Kasumi-1 (cell line): Measurements from ENCODE around the gene ZNF883.
"Not testable (repeated sequence)": the region's sequence is repeated elsewhere in the genome, so short reads cannot be mapped to it uniquely, and the experiment has no call there.

Experiments used
- DNase-seq, 2 experiments: peaks; one replicate each; lab custom pipeline; 2025; lab: John Stamatoyannopoulos, UW

The ZNF883 gene

DNA sequence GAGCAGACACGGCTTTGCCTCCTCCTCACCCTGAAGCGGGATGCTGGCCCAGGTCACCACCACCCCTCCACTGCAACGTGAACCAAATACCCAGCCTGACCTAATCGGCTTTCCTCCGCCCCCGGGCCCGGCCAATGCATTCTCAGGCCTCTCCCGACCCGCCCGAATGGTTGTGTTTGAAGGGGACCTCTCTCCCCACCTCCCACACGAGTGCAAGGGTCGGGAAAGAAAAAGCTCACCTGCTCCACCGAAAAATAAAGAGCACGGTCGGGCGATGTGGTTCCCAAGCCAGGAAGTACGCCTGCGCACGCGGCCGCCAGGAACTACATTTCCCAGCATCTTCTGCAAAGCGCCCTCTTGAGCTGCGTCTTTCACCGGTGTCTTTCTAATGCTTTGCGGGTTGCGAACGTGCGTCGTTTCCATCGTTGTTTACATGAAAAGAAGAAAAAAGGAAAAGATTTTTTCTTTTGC lies at the start of gene ZNF883:
TSS of gene ZNF883 (minus strand) at position 282 of the 471 bp plus-strand sequence.
- DNase-seq, result no peak

DNA sequence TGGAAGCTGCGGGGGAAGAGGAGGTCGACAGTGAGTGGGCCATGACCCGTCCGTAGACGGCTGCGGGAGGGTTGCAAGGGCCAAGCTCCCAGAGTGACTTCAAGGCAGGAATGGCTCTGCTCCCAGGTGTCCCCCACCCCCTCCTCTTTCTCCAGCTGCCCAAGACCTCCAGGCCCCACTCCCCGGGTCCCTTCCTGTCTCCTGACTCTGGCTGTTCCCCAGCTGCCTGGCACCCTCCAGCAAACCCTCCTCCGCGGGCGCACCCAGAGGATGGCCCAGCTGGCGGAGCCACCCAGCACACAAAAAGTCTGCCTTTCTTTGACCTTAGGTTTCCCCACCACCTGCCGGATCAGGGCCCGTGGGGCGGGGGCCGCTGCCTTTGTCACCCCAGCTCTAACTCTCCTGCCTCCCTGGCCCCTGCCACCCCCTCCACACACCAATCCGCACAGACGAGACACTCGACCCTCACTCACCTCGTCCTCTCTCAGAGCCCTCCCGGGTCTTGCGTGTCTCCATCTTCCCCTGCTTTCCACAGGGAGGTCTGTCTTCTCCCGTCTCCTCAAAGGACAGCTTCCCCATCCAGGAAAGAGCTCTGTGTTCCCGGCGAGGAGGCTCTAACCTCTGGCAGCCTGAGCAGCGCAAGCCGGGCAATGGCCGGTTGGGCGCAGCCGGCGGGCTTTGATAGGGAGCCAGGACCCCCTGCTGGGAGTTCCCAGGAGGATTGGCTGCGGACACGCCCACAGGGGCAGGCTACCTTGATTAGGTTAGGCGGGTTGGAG lies 49.3 kb upstream of the ZNF883 start:
- DNase-seq, result not testable (repeated sequence)

DNA sequence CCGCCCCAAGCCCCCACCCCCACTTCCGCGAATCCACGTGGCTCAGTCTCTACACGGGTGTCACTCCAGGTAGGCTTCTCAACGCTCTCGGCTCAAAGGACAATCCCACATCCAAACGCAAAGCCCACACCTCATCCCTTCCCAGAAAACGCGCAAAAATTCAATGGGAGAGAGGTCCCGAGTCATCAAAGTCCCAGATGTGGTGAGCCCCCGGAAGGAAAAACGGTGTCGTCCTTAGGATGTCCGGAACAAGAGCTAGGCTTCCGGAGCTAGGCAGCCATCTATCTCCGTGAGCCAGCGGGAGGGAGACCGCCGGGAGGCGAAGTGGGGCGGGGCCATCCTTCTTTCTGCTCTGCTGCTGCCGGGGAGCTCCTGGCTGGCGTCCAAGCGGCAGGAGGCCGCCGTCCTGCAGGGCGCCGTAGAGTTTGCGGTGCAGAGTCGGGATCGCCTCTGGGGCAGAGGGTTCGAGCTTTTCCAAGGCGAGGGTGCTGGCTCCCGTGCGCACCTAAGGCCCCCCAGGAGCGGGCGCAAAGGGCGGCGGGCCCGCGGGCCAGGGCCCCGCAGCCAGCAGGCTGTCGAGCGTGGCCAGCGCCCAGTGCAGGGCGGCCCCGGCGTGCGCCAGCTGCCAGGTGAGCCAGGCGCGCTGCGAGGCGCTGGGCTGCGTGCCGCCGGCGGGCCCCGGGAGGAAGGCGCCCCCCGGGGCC lies 47.7 kb upstream of the ZNF883 start:
- not testable (repeated sequence) for DNase-seq

DNA sequence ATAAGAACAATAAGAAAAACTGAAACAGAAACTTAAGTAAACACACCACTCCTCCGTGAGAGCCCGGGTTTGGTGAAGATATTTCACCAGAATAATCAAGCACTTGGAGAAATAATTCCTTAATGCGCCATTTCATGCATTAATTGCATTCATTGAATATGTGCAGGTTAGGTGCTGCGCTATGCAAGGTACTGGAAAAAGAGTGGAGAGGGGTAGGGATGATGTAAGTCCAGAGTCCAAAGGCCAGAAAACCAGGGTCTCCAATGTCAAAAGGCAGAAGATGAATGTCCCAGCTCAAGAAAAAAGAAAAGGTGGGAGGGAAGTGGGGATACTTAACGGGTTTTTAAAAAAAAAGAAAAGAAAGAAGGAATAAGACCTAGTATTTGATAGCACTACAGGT lies 45.2 kb upstream of the ZNF883 start:
- no peak for DNase-seq

DNA sequence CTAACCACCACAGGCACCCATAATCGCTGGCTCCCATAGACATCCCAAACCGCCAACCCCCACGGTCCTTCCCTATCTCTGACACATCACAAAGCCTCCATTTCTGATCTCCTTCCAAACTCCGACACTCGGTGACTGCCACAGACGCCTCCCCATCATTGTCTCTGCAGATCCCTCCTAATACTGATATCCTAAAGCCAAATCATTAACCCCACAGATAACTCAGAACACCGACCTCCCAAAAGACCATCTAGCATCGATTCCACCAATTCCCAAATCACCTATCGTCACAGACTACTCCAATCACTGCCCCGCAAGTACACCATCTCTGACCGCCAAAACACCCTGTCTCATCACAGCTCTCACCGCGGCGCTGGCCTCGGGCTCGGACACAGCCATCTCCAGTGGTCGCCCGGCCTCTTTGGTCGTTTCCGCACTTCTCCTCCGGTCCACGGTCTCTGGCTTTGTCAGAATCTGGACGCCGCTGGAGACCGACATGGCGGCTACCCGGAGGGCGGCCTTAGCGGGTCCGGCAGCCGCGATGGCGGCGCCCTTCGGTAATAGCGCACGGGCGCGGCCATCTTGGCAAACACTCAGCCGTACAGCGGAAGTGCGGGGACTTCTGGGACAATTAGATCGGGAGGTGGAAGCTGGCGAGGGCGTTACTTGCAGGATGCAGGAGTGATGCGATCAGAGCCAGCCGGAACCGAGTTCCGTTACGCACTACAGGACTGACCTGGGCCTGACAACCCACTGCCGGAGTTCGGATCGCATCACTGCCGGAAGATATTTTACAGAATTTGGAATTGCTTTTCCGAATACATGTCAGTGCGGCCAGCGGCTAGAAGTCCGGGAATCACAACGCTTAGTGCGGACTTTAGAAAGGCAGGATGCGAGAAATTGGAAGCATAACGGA lies 44.5 kb upstream of the ZNF883 start, which contains the start of gene ZFP37:
TSS of gene ZFP37 (minus strand) at position 534 of the 916 bp plus-strand sequence. CDS start at position 498, 36 bp downstream.
- no peak for DNase-seq

DNA sequence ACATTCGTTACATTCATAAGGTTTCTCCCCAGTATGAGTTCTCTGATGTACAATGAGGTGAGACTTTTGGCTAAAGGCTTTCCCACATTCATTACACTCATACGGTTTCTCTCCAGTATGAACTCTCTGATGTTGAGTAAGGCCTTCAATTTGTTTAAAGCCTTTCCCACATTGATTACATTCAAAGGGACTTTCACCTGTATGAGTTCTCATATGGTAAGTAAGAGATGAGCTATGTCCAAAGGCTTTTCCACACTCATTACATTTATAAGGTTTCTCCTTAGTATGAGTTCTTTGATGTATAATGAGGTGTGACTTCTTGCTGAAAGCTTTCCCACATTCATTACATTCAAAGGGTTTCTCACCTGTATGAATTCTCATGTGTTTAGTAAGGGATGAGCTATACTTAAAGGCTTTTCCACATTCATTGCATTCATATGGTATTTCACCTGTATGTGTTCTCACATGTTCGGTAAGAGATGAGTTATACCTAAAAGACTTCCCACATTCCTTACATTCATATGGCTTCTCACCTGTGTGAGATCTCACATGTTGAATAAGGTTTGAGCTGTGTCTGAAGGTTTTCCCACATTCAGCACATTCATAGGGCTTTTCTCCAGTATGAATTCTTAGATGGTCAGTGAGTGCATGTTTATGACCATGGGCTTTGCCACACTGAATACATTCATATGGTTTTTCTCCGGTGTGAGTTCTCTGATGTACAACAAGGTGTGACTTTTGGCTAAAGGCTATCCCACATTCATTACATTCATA lies 31.1 kb upstream of the ZNF883 start:
- no peak for DNase-seq

DNA sequence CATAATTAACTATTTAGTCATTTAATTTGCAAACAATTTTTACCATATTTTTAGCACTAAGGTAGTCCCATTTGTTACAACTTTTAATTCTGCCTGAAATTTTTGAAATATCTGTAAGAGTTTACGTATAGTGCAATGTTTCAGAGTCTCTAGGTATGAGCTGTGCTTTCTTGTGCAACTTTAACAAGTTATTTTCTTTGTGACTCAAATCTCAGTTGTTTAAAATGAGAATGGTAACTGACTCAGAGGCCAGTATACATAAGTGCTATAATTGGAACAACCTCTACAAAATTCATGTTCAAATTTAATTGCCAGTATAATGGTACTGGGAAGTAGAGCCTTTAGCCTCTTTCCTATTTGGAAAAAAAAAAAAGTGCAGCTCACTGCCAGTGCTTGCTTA lies 14.2 kb upstream of the ZNF883 start:
- no peak for DNase-seq

DNA sequence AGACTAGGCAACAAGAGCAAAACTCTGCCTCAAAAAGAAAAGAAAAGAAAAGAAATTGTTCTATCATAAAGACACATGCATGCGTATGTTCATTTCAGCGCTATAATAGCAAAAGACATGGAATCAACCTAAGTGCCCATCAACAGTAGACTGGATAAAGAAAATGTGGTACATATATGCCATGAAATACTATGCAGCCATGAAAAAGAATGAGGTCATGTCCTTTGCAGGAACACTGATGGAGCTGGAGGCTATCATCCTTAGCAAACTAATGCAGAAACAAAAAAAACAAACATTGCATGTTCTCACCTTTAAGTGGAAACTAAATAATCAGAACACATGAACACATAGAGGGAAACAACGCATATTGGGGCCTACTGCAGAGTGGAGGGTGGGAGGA lies 6.3 kb upstream of the ZNF883 start:
- DNase-seq, result no peak

DNA sequence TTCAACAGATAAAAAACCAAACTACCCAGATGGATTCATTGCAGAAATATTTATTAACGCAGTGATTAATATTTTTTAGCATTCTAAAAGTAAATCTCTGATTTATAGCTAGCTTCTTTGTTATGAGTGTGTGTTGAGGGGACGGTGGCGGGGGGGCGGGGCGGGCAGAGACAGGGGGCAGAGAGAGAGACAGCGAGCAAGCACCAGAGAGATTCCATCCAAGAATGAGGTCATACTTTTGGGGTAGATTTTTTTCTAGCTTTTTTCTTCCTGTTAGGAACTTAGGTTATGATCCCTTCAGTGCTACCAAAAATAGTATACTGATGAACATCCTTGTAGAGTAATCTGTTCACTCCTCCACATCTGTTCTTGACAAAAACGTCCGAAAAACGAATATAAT lies 500 bp upstream of the ZNF883 start:
- no peak for DNase-seq

DNA sequence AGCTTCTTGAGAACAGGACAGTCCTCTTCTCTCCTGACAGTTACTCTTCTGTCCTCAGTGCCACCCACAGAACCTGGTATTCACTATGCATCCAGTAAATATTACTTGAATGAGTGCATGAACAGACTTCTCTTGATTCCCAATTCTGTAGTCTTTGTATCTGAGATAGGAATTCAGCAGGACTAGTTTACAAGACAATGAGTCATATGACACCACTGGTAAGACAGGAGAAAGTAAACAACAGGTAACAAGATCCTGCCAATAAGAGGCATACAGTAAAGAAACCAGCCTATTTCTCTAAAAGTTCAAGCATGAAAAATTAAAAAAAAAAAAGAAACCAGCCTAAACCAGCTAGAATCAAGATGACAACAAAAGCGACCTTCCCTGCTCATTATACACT lies 6.2 kb downstream of the ZNF883 start:
- no peak for DNase-seq

DNA sequence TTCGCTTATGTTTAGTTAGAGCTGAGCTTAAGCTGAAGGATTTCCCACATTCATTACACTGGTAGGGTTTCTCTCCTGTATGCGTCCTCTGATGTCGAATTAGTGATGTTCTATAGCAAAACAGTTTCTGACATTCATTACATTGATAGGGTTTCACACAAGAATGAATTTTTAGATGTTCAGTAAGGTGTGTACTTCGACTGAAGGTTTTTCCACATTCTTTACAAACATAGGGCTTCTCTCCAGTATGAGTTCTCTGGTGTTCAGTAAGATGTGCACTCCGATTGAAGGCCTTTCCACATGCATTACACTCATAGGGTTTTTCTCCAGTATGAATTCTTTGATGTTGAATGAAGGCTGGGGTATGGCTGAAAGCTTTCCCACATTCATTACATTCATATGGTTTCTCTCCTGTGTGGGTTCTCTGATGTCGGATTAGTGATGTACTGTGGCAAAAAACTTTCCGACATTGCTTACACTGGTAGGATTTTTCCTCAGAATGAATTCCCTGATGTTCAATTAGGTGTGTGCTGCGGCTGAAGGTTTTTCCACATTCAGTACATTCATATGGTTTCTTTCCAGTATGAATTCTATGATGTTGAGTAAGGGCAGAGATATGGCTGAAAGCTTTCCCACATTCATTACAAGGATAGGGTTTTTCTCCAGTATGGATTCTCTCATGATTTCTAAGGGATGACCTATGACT lies 14.6 kb downstream of the ZNF883 start:
- DNase-seq, result no peak

DNA sequence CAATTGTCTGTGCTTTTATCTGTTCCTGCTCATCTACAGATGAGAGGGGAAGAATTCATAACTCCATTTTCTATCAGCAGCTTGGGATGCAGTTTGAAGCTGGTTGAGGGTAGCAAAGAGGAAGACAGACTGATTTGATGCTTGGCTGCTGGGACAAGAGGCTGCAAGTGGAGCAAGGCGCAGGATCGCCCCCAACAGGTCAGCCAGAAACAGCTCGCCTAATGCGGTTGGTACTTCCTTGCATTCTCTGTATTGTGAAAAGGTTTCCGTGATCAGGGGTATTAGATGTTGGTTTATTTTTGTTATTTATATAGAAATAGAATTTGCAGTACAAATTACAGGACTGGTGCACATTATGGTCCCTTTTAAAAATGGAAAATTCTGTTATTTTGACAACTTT lies 40.6 kb downstream of the ZNF883 start:
- peak; percentile 7 to 15 for DNase-seq

DNA sequence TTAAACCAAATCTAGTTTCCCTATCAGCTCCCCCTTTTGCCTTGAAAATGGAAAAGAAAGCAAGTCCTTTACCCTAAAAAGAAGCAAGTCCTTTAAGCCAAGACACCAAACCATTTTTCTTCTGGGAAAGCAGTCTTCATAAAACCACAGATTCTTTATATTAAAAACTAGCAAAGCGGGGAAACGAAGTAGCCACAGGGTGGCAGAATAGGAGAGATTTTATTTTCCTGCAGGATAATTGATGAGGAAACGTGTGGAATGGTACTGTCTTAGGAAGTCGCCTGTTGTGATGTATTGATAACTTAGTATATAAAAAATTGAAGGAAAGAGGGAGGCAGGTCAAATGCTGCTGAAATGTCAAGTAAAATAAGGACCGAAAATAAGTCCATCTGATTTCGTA lies 41.1 kb downstream of the ZNF883 start:
- no peak for DNase-seq

DNA sequence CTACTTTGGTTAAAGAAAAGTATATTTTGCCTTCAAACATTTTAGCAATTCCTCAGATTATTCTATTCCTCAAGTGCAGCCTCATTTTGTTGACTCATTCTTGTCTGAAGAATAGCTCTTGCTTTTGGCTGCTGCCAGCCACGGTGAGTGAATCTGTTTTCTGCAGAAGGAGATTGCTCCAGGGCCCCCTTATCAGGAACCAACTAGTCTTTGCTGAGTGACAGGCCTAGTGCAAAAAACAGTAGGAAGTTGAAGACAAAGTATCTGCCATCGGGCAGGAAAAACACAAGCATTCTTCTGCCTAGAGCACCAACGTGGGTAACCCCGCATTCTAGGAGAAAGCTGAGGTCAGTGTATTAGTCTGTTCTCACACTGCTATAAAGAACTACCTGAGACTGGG lies 42.3 kb downstream of the ZNF883 start:
- DNase-seq, result no peak

DNA sequence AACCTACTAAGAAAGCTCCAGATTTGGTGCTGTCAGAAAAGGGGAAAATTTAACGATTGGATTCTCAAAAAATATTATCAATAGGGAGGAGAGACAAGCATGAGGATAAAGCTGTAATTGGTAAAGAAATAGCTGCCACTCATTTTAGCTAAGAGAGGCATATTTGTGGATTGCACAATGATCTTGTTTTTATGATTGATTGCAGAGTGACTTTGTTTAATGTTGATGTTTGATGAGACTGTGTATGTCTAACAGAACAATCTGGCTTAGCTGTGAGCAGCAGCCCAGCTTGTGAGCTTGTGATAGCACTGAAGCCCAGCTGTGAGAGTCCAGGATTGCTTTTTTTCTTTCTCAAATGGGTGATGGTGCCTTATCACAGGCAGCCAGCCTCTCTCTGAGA lies 56.4 kb downstream of the ZNF883 start:
- DNase-seq, result no peak

DNA sequence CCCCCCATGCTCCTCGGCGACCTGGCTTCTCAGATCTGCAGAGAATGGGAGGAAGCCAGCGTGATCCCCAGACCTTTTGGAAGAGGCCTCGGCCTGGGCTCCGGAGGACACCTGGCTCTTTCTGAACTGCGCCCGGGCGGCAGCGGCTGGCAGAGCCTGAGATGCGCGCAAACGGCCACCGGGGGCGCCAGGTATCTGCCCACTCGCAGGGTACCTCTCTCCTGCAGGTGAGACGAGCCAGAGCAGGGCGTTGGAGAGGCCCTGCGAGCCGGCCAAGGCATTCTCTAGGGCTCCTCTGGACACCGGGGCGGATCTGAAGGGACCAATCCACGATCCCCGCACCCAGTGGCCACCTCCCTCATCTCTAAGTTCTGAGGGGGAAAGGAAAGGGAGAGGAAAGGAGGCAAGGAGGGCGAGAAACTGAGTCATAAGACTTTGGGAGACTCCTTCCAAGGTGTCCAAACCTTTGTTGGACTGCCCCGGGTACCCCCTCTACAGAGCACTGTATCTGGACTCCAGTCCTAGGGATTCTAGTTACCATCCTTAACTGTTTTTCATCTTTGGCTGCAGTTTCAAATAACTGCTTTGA lies 66.3 kb downstream of the ZNF883 start:
- DNase-seq, result no peak

DNA sequence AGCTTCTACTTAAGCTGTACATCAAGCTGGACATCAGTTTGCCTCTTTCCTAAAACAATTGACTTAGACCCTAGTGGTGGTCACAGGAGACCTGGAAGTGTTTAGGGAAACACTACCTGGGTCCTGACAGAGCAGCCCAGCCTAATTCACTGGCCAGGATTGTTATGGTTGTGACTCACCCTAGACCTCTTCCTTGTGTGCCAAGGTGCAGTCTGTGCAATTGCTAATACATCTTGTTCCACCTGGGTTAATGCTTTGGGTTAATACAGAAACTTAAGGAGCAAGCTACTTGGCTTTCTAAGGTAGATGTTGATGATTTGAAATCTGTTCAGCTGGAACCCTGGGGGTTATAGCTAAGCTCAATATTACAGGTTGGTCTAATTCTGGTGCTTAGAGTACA lies 72.6 kb downstream of the ZNF883 start:
- no peak for DNase-seq

DNA sequence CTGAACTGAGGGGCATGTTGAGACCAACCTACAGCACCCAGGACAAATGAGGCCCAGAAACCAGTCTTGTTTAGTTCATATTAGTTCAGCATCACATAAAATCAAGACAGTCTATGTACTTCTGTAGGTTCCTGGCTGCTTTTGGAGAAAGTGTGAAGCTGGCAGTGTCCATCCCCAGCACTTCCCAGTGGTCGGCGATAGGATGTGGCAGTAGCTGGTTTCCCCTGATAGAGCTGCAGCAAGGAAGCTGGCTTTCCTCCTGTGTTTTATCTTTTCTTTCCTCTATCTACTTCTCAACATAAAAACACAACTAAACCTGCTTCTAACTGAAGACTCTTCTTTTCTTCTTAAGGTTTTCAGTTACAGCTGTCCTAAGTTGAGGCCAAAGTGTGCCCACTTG lies 78.3 kb downstream of the ZNF883 start:
- no peak for DNase-seq

DNA sequence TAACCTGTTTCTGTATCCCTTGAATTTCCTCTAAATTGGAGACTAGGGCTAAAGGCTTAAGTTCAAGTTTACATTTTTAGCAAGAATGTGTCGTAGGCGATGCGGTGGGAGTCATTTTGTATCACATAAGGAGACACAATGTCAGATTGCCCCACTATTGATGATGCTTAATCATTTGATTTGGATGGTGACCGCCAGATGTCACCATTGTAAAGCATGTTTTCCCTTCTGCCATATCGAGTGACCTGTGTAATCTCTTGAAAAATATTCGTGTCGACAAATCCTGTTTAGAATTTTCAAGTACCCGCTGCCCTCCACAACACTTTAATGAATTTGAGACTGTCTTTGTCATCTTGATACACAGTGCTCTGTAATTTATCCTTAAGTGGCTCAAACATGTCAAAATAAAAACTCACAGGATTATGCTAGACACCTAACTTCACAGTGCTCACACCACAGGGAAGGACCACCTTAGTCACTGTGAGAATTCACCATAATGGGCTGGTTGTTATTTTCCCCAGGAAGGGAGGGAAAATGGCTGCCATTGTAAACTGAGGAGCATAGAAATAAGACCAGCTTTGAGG lies 86.8 kb downstream of the ZNF883 start:
- no peak for DNase-seq

DNA sequence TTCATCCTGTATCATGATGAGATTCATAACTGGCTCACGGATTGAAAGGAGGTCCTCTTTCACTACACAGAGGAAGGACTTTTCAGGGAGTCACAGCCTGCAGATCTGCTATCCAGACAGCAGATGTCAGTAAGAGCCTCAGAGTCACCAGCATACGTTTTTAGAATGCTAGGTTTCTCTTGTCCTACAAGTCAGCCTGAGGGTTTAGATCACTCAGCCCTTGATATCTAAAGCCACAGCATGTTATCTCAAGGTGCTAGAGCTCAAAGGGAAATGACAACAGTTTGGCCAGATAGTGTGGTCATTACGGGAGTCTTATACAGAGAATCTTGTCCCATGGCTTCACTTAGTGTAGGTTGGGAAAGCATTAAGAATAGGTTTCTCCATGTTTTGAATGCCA lies 90.4 kb downstream of the ZNF883 start:
- peak; percentile 86 to 90 for DNase-seq
